Measurements from ENCODE around the gene A4GALT.

A4GALT gene

GRCh38 chr22:42732081-42732480, 11.4 kb upstream of the A4GALT start:
- no peak for TF ChIP-seq CTCF (conservative IDR thresholded peaks at IDR 0.05; ENCODE audit: low read length)
- DNase-seq (ENCODE audit: low read depth): no peak
- no peak overlapping the region for H3K4me3 ChIP-seq (ENCODE audit: low read length)

- no peak for DNase-seq (ENCODE audit: low read depth)
- H3K4me3 ChIP-seq (ENCODE audit: low read length): no peak overlapping the region
- TF ChIP-seq CTCF (conservative IDR thresholded peaks at IDR 0.05; ENCODE audit: low read length): no peak
These were observed 6.1 kb upstream of the A4GALT start for GRCh38 chr22:42726811-42727210.

GRCh38 chr22:42725606-42726355, 5.1 kb upstream of the A4GALT start:
- no peak for TF ChIP-seq CTCF (conservative IDR thresholded peaks at IDR 0.05; ENCODE audit: low read length)
- DNase-seq (ENCODE audit: low read depth): peak; percentile 63
- no peak overlapping the region for H3K4me3 ChIP-seq (ENCODE audit: low read length)

- no peak for DNase-seq (ENCODE audit: low read depth)
- TF ChIP-seq CTCF (conservative IDR thresholded peaks at IDR 0.05; ENCODE audit: low read length): no peak
- no peak overlapping the region for H3K4me3 ChIP-seq (ENCODE audit: low read length)
These were observed 3.4 kb upstream of the A4GALT start for GRCh38 chr22:42724062-42724461.

- TF ChIP-seq CTCF (conservative IDR thresholded peaks at IDR 0.05; ENCODE audit: low read length): no peak
- peak overlapping the region; percentile 77 for H3K4me3 ChIP-seq (ENCODE audit: low read length)
- DNase-seq (ENCODE audit: low read depth): peak; percentile 29
These were observed 370 bp upstream of the A4GALT start for GRCh38 chr22:42721045-42721434.

GRCh38 chr22:42719656-42720262, 911 bp downstream of the A4GALT start:
- DNase-seq (ENCODE audit: low read depth): no peak
- no peak for TF ChIP-seq CTCF (conservative IDR thresholded peaks at IDR 0.05; ENCODE audit: low read length)
- peak overlapping the region; percentile 85 for H3K4me3 ChIP-seq (ENCODE audit: low read length)

- TF ChIP-seq CTCF (conservative IDR thresholded peaks at IDR 0.05; ENCODE audit: low read length): peak; percentile 40
- DNase-seq (ENCODE audit: low read depth): peak; percentile 50
- peak overlapping the region; percentile 85 for H3K4me3 ChIP-seq (ENCODE audit: low read length)
These were observed 1.5 kb downstream of the A4GALT start for GRCh38 chr22:42719133-42719532.
